PC-3 (cell line): ENCODE results near the gene UBFD1. TPM values are rescaled to one million over a fixed set of nuclear protein-coding genes. Genes with fewer than 3 reads are reported as not detected.
A peak's percentile ranks its signal among the peaks of the same experiment; 100 is the strongest.

Experiments used
- ATAC-seq: fragments of 200-7000 bp; cut with Tn5 transposase; 2 replicates; pipeline ENCODE4 v1.9.1; 2020; ENCODE audit warnings: mild to moderate bottlenecking, moderate library complexity
- BruUV-seq: library from RNA; stranded (reverse); fragments of 400-500 nt; replicated peaks from 2 replicates; lab custom pipeline; 2021; lab: Mats Ljungman, UMichigan
- CTCF ChIA-PET: fragments of 300-600 bp; sonication (Branson Sonifier 250); formaldehyde crosslinking; loops from one replicate; lab custom pipeline; 2022; ENCODE audit warnings: antibody characterized with exemption; lab: Charles Lee
- POLR2A ChIA-PET: fragments of 300-600 bp; sonication (Branson Sonifier 250); formaldehyde crosslinking; loops from one replicate; lab custom pipeline; 2022; ENCODE audit warnings: antibody characterized with exemption; ENCODE audit not compliant: unreplicated experiment; lab: Charles Lee
- DNase-seq: peaks from one replicate; pipeline ENCODE4 v3.0.0-alpha.2; 2015
- H2AFZ ChIP-seq: fragments of 300-600 bp; sonication (generic); 2 replicates; pipeline ENCODE4 v1.6.0; 2016; ENCODE audit warnings: antibody characterized with exemption, low read length
- H3F3A ChIP-seq: fragments of 300-600 bp; sonication (generic); one replicate; pipeline ENCODE4 v1.6.0; 2017; ENCODE audit warnings: antibody characterized with exemption, low read length, control low read depth, mild to moderate bottlenecking; ENCODE audit not compliant: unreplicated experiment
- H3K27ac ChIP-seq: fragments of 300-600 bp; sonication (generic); 2 replicates; pipeline ENCODE4 v1.5.1; 2016; ENCODE audit warnings: mild to moderate bottlenecking, low read length
- H3K27me3 ChIP-seq: fragments of 300-600 bp; sonication (generic); 2 replicates; pipeline ENCODE4 v1.6.1; 2016; ENCODE audit warnings: low read length, mixed read lengths
- H3K36me3 ChIP-seq: fragments of 300-600 bp; sonication (generic); 2 replicates; pipeline ENCODE4 v1.6.1; 2016; ENCODE audit warnings: low read depth, mixed run types, low read length, mixed read lengths
- H3K4me1 ChIP-seq: fragments of 300-600 bp; sonication (generic); 2 replicates; pipeline ENCODE4 v1.5.1; 2016; ENCODE audit warnings: low read length; ENCODE audit not compliant: insufficient read depth
- H3K4me2 ChIP-seq: fragments of 300-600 bp; sonication (generic); 2 replicates; pipeline ENCODE4 v1.6.0; 2016; ENCODE audit warnings: low read length
- H3K4me3 ChIP-seq: fragments of 300-600 bp; sonication (generic); 2 replicates; pipeline ENCODE4 v1.5.1; 2016; ENCODE audit warnings: mild to moderate bottlenecking, low read length, mixed read lengths
- H3K79me2 ChIP-seq: fragments of 300-600 bp; sonication (generic); 2 replicates; pipeline ENCODE4 v1.6.1; 2017; ENCODE audit warnings: low read length, mixed read lengths
- H3K9ac ChIP-seq: fragments of 300-600 bp; sonication (generic); 2 replicates; pipeline ENCODE4 v1.6.0; 2016; ENCODE audit warnings: mild to moderate bottlenecking, low read length
- H3K9me2 ChIP-seq: fragments of 300-600 bp; sonication (generic); replicated peaks from 2 replicates; pipeline ENCODE4 v1.6.1; 2016; ENCODE audit warnings: mixed run types, low read length, mixed read lengths
- H3K9me3 ChIP-seq: fragments of 300-600 bp; sonication (generic); 2 replicates; pipeline ENCODE4 v1.6.1; 2016; ENCODE audit warnings: low read length, mixed read lengths
- H4K20me1 ChIP-seq: fragments of 300-600 bp; sonication (generic); 2 replicates; pipeline ENCODE4 v1.6.1; 2016; ENCODE audit warnings: low read length, mixed read lengths
- EZH2 ChIP-seq: fragments of 300-600 bp; sonication (generic); IDR thresholded peaks from one replicate; pipeline ENCODE4 v1.6.1; 2017; ENCODE audit warnings: antibody characterized with exemption, mild to moderate bottlenecking, low read length; ENCODE audit not compliant: unreplicated experiment
- EZH2phosphoT487 ChIP-seq: fragments of 300-600 bp; sonication (generic); IDR thresholded peaks from 2 replicates; pipeline ENCODE4 v1.6.1; 2018; ENCODE audit warnings: mild to moderate bottlenecking, antibody characterized with exemption, low read length, borderline replicate concordance
- intact Hi-C: fragments of 100-400 bp; cut with micrococcal nuclease; formaldehyde crosslinking; loops from 2 replicates; pipeline ENCODE4 v1.9.0; 2023
- total RNA-seq: library from RNA; depleted of rRNA; stranded (reverse); fragments of >200 nt; gene quantifications from 2 replicates; pipeline ENCODE4 v1.2.3, GENCODE V29; 2014
- TF ChIP-seq, protein P1 (sequence below): fragments of 300-600 bp; sonication (generic); conservative IDR thresholded peaks from 2 replicates; pipeline ENCODE4 v1.5.1; 2017; ENCODE audit warnings: antibody characterized with exemption, low read depth, mild to moderate bottlenecking, low read length

UBFD1 gene
- total RNA-seq, 1 experiment from 2014 or later = 69.7 TPM

DNA sequence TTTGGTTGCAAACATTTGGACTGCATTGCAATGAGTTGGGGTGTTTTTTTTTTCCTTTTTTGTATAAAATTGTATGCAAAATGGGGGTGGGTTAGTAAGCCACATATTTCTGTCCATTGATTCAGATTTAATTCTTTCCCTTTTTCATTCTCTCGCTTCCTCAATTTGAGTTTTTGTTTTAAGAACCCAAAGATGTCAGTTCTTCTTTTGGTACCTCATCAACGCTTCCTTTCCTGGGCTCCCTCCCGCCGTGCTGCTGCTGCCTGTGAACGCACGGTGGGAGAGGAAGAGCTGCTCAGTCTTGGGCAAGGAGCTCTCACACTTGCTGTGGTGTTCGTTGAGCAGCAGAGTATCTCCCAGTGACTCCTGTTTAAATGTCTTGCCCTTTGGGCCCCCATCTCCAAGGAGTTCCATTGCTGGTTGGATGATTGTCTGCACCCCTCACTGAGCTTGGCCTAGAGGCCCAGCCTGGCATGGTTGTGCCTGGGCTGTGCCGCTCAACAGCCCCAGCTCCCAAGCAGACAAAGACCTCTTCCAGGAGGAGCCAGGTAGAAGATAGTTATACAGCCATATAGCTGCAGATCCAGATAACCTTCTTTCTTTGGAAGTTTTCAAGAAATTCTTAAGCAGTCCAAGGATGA, 13.6 kb downstream of the UBFD1 start:
- no peak overlapping the region for H3K9ac ChIP-seq
- peaks cover 14% of the 10 kb centered on the region; the same call in 1 of the 2 replicates for H3K36me3 ChIP-seq
- ChIA-PET POLR2A (no interaction called here), CTCF (no interaction called here)
- H3K27ac ChIP-seq = no peak overlapping the region
- TF ChIP-seq EZH2 (no peak), EZH2phosphoT487 (no peak)
- TF ChIP-seq, protein P1, sequence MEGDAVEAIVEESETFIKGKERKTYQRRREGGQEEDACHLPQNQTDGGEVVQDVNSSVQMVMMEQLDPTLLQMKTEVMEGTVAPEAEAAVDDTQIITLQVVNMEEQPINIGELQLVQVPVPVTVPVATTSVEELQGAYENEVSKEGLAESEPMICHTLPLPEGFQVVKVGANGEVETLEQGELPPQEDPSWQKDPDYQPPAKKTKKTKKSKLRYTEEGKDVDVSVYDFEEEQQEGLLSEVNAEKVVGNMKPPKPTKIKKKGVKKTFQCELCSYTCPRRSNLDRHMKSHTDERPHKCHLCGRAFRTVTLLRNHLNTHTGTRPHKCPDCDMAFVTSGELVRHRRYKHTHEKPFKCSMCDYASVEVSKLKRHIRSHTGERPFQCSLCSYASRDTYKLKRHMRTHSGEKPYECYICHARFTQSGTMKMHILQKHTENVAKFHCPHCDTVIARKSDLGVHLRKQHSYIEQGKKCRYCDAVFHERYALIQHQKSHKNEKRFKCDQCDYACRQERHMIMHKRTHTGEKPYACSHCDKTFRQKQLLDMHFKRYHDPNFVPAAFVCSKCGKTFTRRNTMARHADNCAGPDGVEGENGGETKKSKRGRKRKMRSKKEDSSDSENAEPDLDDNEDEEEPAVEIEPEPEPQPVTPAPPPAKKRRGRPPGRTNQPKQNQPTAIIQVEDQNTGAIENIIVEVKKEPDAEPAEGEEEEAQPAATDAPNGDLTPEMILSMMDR = no peak
- no peak for DNase-seq
- BruUV-seq = no TSS peak
- no peaks in the 10 kb centered on the region for H3F3A ChIP-seq
- H4K20me1 ChIP-seq = no peaks in the 10 kb centered on the region
- no peaks in the 10 kb centered on the region for H3K27me3 ChIP-seq
- no peak overlapping the region for H3K4me3 ChIP-seq
- no peak for ATAC-seq
- intact Hi-C loops = no loop called here
- no peaks in the 10 kb centered on the region for H3K9me2 ChIP-seq
- H2AFZ ChIP-seq = no peak overlapping the region
- H3K9me3 ChIP-seq = no peaks in the 10 kb centered on the region
- no peaks in the 10 kb centered on the region for H3K4me1 ChIP-seq
- H3K4me2 ChIP-seq = no peak overlapping the region
- no peaks in the 10 kb centered on the region for H3K79me2 ChIP-seq

DNA sequence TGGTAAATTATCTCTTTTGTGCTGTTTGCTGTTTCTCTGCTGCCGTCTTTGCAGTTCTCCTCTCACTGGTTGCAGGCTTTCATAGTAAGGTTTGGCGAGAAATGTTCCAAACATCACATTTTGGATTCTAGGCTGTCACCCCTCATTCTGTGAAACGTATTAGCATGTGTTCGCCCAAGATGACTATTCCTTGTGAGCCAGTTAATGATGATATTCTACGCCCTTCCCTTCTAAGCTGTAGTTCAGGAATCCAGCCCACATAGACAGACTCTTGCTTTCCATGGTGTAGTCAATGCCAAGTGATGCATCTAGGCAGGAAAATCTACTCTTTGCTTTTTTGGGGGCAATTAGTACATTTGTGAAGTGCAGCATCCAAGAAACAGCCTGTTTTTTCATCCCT, 14.4 kb downstream of the UBFD1 start:
- no peak overlapping the region for H2AFZ ChIP-seq
- no peaks in the 10 kb centered on the region for H3K9me3 ChIP-seq
- ChIA-PET CTCF (no interaction called here), POLR2A (no interaction called here)
- no peaks in the 10 kb centered on the region for H3F3A ChIP-seq
- H3K9me2 ChIP-seq = no peaks in the 10 kb centered on the region
- ATAC-seq (no peak), DNase-seq (no peak)
- intact Hi-C loops = no loop called here
- H3K27ac ChIP-seq = no peak overlapping the region
- TF ChIP-seq, protein P1 = no peak
- no peak for TF ChIP-seq EZH2phosphoT487
- no peak for TF ChIP-seq EZH2
- H3K9ac ChIP-seq = no peak overlapping the region
- no peak overlapping the region for H3K4me3 ChIP-seq
- H3K4me1 ChIP-seq = no peaks in the 10 kb centered on the region
- H3K79me2 ChIP-seq = no peaks in the 10 kb centered on the region
- TSS peak; percentile 14 for BruUV-seq
- H3K36me3 ChIP-seq = peaks cover 9% of the 10 kb centered on the region; the same call in 1 of the 2 replicates
- H3K27me3 ChIP-seq = no peaks in the 10 kb centered on the region
- H4K20me1 ChIP-seq = no peaks in the 10 kb centered on the region
- no peak overlapping the region for H3K4me2 ChIP-seq

- no peaks in the 10 kb centered on the region for H3K79me2 ChIP-seq
- ATAC-seq (no peak), DNase-seq (no peak)
- no peaks in the 10 kb centered on the region for H3K4me1 ChIP-seq
- no TSS peak for BruUV-seq
- H4K20me1 ChIP-seq = no peaks in the 10 kb centered on the region
- POLR2A ChIA-PET = no interaction called here
- no peak overlapping the region for H3K4me2 ChIP-seq
- no peak overlapping the region for H3K4me3 ChIP-seq
- no peaks in the 10 kb centered on the region for H3K9me3 ChIP-seq
- no peaks in the 10 kb centered on the region for H3K9me2 ChIP-seq
- H3F3A ChIP-seq = no peaks in the 10 kb centered on the region
- intact Hi-C loops = no loop called here
- peaks cover 4% of the 10 kb centered on the region; the same call in 1 of the 2 replicates for H3K36me3 ChIP-seq
- no peak overlapping the region for H3K9ac ChIP-seq
- CTCF ChIA-PET = no interaction called here
- H2AFZ ChIP-seq = no peak overlapping the region
- no peaks in the 10 kb centered on the region for H3K27me3 ChIP-seq
- H3K27ac ChIP-seq = no peak overlapping the region
- TF ChIP-seq, protein P1 = no peak
Measured at GRCh38 chr16:23572394-23572793, 14.9 kb downstream of the UBFD1 start.
